ENCODE results near the gene RAET1L. TPM values are rescaled to one million over a fixed set of nuclear protein-coding genes. Genes with fewer than 3 reads are reported as not detected.

Gene RAET1L
- total and polyA plus RNA-seq, 2 donors (not counting 1 experiment from before 2014, with no cell fraction given): not detected

GRCh38 chr6:150043501-150044412 is 18.4 kb upstream of the RAET1L start:
- intact Hi-C loops (cut with micrococcal nuclease): no loop called here
- Histone ChIP-seq H3K4me2 (replicated peaks; ENCODE audit: low read depth, low read length, poor library complexity, severe bottlenecking) (no peak overlapping the region), H3K27ac (ENCODE audit: low read length in 2 of 2) (no peak overlapping the region), H3K27me3 (replicated peaks in 1 of 4; ENCODE audit: control extremely low read depth in 1 of 4, control insufficient read depth in 3 of 4, insufficient read depth in 4 of 4, low read length in 3 of 4) (peaks cover 0 to 29% (median 15%) of the 10 kb centered on the region in 4 experiments), H3K9ac (ENCODE audit: low read length) (no peak overlapping the region), H3K79me2 (ENCODE audit: control insufficient read depth, insufficient read depth, low read length) (no peaks in the 10 kb centered on the region), H2AFZ (ENCODE audit: insufficient read depth, low read depth, low read length, poor library complexity, severe bottlenecking) (no peak overlapping the region), H3K9me3 (ENCODE audit: control extremely low read depth in 1 of 3, control insufficient read depth in 2 of 3, insufficient read depth in 1 of 3, low read length in 2 of 3) (no peaks in the 10 kb centered on the region), H3K36me3 (replicated peaks in 1 of 2; ENCODE audit: control extremely low read depth in 1 of 2, control insufficient read depth in 1 of 2, extremely low read depth in 1 of 2, insufficient read depth in 2 of 2, low read length in 1 of 2) (no peaks in the 10 kb centered on the region), H4K20me1 (ENCODE audit: control insufficient read depth, insufficient read depth, low read length, poor library complexity, severe bottlenecking) (no peaks in the 10 kb centered on the region), H3K4me3 (ENCODE audit: control extremely low read depth in 1 of 5, extremely low read depth in 1 of 5, insufficient read depth in 1 of 5, low read depth in 2 of 5, low read length in 4 of 5) (no peak overlapping the region), H3K4me1 (ENCODE audit: control insufficient read depth in 2 of 2, insufficient read depth in 2 of 2, low read length in 2 of 2) (no peaks in the 10 kb centered on the region)
- no peak for TF ChIP-seq EZH2 (IDR thresholded peaks at IDR 0.05; ENCODE audit: borderline replicate concordance, insufficient read depth, low read depth, low read length, poor library complexity, severe bottlenecking)
- no peak for TF ChIP-seq CTCF (IDR thresholded peaks at IDR 0.05)
- H3K27ac Mint-ChIP-seq: no peak overlapping the region
- H3K9me3 Mint-ChIP-seq (ENCODE audit: insufficient read depth): no peaks in the 10 kb centered on the region
- CTCF ChIA-PET: no interaction called here
- no peaks in the 10 kb centered on the region for H3K4me1 Mint-ChIP-seq
- no peak overlapping the region for H3K4me3 Mint-ChIP-seq
- WGBS (ENCODE audit: insufficient coverage): 92% methylated on average over 11 of the region's 19 CpGs
- DNase-seq (no peak), ATAC-seq (ENCODE audit: low read depth) (no peak)
- H3K27me3 Mint-ChIP-seq: peaks cover 65% of the 10 kb centered on the region
- POLR2A ChIA-PET: no interaction called here

- TF ChIP-seq EZH2 (IDR thresholded peaks at IDR 0.05; ENCODE audit: borderline replicate concordance, insufficient read depth, low read depth, low read length, poor library complexity, severe bottlenecking) (no peak), CTCF (IDR thresholded peaks at IDR 0.05) (no peak)
- ATAC-seq (ENCODE audit: low read depth): no peak
- no peak overlapping the region for H3K9ac ChIP-seq (ENCODE audit: low read length)
- ChIA-PET POLR2A (no interaction called here), CTCF (no interaction called here)
- no peak overlapping the region for H3K4me2 ChIP-seq (replicated peaks; ENCODE audit: low read depth, low read length, poor library complexity, severe bottlenecking)
- no peak for DNase-seq
- no peak overlapping the region for H3K27ac ChIP-seq (ENCODE audit: low read length in 2 of 2)
- H3K9me3 ChIP-seq (ENCODE audit: control extremely low read depth in 1 of 3, control insufficient read depth in 2 of 3, insufficient read depth in 1 of 3, low read length in 2 of 3): peaks cover 0 to 5% (median 0%) of the 10 kb centered on the region in 3 donors
- peaks cover 4 to 6% of the 10 kb centered on the region in 2 donors for H3K4me1 ChIP-seq (ENCODE audit: control insufficient read depth in 2 of 2, insufficient read depth in 2 of 2, low read length in 2 of 2)
- H4K20me1 ChIP-seq (ENCODE audit: control insufficient read depth, insufficient read depth, low read length, poor library complexity, severe bottlenecking): no peaks in the 10 kb centered on the region
- H2AFZ ChIP-seq (ENCODE audit: insufficient read depth, low read depth, low read length, poor library complexity, severe bottlenecking): no peak overlapping the region
- Mint-ChIP-seq H3K4me1 (peaks cover 2% of the 10 kb centered on the region), H3K9me3 (ENCODE audit: insufficient read depth) (no peaks in the 10 kb centered on the region), H3K27ac (no peak overlapping the region), H3K4me3 (no peak overlapping the region), H3K27me3 (peaks cover 66% of the 10 kb centered on the region)
- peaks cover 0 to 36% (median 21%) of the 10 kb centered on the region in 4 experiments for H3K27me3 ChIP-seq (replicated peaks in 1 of 4; ENCODE audit: control extremely low read depth in 1 of 4, control insufficient read depth in 3 of 4, insufficient read depth in 4 of 4, low read length in 3 of 4)
- H3K79me2 ChIP-seq (ENCODE audit: control insufficient read depth, insufficient read depth, low read length): no peaks in the 10 kb centered on the region
- intact Hi-C loops (cut with micrococcal nuclease): no loop called here
- no peak overlapping the region for H3K4me3 ChIP-seq (ENCODE audit: control extremely low read depth in 1 of 5, extremely low read depth in 1 of 5, insufficient read depth in 1 of 5, low read depth in 2 of 5, low read length in 4 of 5)
- no peaks in the 10 kb centered on the region for H3K36me3 ChIP-seq (replicated peaks in 1 of 2; ENCODE audit: control extremely low read depth in 1 of 2, control insufficient read depth in 1 of 2, extremely low read depth in 1 of 2, insufficient read depth in 2 of 2, low read length in 1 of 2)
- WGBS (ENCODE audit: insufficient coverage): 93% methylated on average over 9 of the region's 13 CpGs
Observed at GRCh38 chr6:150043096-150043495, 17.8 kb upstream of the RAET1L start.

All from B cell (primary cell).